NK-92 (cell line): Measurements from ENCODE around the gene CCNK.

Source experiments
- DNase-seq: peaks from one replicate; lab custom pipeline; 2025; ENCODE audit not compliant: unreplicated experiment; lab: John Stamatoyannopoulos, UW

CCNK gene

DNA sequence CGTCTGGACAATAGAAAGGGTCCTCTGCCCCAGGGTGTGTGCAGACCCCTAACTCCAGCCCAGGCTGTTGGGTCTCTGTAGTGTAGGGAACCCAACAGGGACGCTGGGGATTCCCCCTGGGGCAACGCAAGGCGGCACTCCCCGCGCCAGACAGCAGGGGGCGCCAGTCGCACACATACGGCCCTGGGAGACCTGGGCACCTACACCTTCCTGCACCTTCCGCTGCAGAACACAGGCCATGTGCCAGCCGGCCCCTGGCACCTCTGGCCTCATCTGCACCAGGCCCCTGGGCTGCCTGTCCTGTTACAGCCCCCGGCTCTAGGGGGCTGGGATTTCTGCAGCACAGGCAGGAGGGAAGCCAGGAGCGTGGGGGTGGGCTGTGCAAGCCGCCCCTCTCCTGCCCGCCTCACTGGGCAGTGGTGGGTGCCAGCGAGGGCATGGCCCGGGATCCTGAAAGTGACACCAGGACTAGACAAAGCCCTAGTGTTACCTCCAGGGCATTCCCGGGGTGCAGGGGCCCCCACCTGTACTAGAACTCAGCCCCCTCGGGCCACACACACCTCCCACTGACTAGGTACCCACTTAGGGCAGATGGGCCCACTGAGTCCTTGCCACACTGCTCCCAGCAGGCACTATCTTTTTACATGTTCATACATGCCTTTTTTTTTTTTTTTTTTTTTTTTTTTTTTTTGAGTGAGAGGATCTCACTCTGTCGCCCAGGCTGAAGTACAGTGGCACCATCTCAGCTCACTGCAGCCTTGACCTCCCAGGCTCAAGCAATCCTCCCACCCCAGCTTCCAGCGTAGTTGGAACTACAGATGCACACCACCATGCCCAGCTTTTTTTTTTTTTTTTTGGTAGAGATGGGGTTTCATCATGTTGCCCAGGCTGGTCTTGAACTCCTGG is 37.5 kb downstream of the CCNK start:
- no peak for DNase-seq

- no peak for DNase-seq
Observed at GRCh38 chr14:99519347-99519881, 38.2 kb downstream of the CCNK start.

GRCh38 chr14:99519931-99520421 is 38.8 kb downstream of the CCNK start:
- DNase-seq = no peak

DNA sequence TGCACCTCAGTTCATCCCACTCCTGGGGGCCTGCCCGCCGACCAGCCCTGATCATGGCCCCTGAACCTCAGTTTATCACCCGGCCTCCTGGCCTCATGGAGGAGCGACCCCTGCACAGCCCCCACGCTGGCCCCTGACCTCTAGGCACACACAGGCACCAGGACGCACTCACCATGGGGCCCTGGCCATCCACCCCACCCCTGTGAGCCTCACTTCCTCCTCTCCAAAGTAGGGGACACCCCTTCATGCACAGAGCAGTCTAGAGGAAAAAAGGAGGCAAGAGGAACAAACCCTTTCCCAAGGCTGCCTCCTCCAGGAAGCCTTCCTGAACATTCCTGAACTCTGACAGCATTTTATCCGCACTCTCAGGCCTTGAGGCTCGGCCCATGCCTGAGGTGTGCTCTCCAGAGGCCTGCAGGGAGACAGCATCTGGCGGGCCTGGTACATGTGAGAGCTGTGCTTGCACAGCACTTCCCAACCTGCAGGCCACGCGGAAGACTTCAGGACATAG is 39.4 kb downstream of the CCNK start:
- DNase-seq = no peak

DNA sequence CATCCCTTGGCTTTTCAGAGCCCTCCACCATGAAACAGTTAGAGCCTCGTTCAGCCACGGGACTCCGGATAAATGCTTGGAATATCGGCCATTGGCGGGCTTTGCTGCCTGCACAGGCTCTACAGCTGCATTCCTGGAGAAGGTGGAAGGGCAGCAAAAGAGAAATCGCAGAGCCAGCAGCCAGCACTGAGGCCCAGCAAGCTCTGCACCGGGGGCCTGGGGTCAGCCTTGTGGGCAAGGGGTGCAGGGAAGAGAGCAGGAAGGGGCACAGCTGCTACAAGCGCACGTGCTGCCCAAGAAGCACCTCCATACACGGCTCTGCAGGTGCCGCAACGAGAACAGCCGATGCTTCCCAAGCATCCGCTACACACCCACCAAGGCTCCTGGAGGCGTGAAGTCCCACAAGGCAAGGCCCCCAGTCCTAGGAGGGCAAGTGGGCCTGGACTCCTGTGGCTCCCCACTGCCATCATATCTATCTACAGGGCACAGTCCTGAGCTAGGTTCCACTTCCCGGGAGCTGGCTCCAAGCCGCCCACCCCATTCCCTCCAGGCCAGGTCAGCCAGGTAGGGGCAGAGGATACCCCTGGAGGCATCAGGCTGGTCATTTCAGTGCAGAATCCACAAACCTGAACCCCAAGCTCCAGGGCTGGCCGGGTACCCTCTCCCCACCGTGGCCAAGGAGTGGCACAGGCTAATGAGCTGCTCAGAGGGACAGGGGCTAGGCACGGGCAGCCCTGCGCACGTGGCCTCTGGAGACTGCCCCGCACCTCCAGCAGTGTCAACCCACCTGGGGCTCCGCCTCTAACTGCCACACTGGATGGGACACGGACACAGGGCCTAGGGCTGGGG is 40.2 kb downstream of the CCNK start:
- no peak for DNase-seq

- DNase-seq = no peak
Observed at GRCh38 chr14:99522025-99522401, 40.8 kb downstream of the CCNK start.

GRCh38 chr14:99522457-99522891 is 41.3 kb downstream of the CCNK start:
- no peak for DNase-seq

DNA sequence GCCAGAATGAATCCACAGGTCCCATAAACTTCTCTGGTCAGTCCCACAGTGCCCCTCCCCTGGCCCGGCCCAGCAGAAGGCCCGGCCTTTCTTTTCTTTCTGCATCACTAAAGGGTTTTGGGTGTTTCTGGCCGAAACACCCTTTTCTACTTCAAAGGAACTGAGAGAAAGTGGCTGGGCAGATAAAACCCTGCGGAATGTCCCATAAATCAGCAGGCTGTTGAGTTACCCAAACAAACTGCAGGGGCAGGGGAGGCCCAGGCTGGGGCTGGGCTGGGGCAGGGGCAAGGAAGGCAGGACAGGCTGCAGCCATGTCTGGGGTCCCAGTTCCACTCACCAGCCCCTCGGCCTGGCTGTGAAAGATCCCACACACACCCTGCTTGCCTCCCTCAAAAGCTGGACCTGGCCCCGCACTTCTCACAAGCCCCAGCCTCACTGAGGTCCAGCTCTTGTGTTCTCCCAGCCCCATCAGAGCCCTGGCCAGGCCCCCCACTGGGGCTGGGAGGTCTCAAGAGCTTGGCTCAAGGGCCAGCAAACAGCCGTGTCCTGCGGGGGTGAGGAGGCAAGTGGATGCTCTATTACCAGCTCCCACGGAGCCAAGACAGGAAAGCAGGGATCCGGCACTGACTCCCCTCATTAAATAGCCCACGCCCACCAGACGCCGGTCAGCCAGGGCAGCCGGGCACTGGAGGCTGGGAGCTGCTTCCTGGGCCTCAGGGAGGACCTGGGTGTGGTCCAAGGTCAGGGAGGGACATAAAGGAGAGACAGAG is 41.9 kb downstream of the CCNK start:
- no peak for DNase-seq

- DNase-seq = no peak
Observed at GRCh38 chr14:99523704-99524055, 42.5 kb downstream of the CCNK start.

DNA sequence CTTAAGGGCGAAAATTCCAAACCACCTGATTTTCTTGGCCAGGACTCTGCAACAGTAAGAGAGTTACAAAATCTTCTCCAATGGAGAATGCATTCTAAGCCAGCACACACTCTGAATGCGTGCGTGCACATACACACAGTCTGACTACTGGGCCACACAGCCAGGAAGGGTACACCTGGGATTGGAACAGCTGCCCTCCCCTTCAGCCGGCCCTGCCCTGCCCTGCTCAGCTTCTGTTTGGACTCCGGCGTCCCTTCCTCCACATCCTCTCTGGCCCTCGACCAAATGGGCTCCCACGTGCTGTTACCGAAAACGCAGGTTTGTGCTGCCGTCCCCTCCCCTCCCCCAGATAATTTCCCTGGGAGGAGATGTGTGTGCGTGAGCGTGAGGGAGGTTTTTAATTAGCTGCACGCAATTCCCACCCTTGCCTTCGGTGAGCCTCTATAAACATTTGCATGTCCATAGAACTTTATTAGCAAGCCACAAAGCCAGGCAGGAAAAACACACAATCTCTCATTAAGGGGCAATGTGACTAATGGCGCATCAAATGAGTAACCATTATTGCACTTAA is 43.0 kb downstream of the CCNK start:
- DNase-seq = no peak

- no peak for DNase-seq
Observed at GRCh38 chr14:99524804-99525698, 43.8 kb downstream of the CCNK start.

- DNase-seq = no peak
Observed at GRCh38 chr14:99525699-99526080, 44.5 kb downstream of the CCNK start.

DNA sequence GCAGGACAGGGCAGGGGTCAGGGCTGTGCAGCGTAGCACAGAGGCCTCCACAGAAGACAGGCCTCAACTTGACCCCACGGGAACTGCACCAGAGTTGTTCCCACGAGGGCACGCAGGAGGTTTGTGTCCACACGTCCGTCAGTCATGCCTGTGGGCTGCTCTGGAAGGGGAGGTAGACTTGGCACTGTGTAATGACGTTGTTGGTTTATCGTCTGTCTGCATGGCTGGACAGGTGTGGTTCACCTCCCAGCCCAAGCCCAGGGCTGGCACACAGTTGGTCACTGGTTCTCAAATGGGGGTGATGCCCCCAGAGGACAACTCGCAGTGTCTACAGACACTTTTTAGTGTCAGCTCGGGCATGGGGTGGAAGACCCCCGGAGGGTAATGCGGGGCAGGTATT is 45.8 kb downstream of the CCNK start:
- no peak for DNase-seq

DNA sequence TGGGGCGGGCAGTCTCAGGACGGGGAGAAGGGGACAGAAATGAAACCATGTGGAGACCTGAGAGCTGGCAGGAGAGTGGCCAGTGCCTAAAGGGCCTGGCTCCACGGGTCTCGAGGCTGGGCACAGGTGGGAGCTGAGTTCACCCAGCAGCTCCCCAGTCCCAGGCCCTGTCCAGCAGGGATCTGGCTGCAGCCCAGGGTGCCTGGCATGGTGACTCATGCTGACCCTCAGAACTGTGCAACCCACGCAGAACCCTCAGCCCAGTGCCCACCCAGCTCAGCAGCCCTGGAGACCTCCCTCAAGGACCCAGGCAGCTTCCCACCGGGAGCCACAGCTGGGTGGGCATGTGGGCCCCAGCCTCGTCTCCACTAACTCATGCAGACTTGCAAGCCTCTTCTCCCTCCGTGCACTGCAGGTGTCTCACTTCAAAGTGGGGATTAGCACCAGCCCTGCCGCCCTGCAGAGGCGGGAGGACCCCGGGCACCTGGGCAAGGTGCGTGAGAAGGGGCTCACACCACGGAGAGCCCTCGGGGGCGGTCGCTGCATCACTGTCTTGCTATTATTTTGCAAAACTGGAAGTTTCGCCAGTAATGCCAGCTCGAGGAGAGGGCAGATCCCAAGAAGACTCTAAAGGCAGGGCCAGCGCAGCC is 46.3 kb downstream of the CCNK start:
- no peak for DNase-seq

- DNase-seq = no peak
Observed at GRCh38 chr14:99529899-99530298, 48.7 kb downstream of the CCNK start.

DNA sequence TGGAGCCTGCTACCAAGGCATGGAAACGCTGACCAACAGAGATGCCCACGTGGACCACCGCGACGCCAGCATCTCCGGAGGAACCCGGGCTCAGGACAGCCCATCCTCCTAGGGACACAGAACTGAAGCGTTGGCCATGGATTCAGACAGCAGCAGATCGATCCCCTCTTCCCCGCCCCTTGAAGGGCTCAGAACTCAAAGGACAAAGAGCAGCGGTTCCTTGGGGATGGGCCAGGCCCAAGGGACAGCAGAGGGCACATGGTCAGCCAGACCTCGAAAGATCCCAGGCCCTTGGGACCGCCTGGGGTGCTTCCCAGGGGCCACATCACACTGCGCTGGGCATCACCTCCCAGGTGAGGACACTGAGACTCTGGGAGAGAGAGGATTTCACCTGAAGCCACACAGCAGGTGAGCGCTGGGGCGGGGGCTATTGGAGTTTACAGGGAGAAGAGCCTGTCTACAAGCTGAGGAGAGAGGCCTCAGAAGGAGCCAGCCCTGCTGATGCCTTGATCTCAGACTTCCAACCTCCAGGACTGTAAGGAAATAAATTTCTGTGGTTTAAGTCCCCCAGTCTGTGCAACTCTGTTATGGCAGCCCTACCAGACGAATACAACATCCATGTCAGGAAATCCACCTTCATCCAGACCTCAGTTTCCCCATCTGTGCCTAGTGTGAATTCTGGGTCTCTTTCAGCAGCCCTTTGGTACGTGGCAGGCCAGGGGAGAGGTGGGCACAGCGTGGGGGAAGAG is 49.4 kb downstream of the CCNK start:
- DNase-seq = no peak

DNA sequence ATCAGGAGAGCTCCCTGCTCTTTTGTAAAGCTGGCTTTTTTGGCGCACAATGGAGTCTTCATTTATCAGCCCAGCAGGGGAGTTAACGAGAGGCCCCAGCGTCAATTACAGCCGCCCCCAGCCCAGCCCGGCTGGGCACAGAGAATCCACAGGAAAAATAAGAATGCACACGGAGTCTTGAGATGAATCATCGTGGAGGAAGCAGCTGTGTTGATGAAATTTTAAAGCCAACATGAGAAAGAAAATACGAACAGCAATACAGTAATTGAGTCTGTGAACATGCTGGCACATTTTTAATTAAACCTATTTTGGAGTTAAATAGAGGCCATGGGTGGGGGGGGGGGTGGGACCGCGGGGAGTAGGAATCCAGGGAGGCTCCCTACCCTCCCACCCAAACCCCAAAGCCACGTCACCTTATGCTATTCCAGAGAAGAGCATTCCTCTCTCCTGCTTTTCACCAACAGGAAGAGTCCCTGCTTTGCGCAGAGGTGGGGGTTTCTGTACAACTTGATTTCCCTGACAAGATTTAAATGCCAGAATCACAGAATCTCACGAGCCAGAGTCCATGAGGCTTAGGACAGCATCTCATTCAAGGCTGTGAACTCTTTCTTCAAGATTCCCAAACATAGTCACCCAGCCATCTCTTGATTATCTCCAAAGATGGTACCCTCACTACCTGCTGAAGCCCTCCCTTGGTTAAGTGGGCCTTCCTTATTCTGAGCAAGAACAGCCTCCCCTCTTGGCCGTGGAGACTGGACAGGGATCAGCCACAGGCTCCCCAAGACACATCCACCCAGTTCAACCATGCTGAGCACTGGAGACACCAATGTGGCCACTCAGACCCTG is 50.3 kb downstream of the CCNK start:
- DNase-seq = no peak
